ENCODE measurements around the gene TMPRSS11B.
"Not testable (repeated sequence)": the region's sequence is repeated elsewhere in the genome, so short reads cannot be mapped to it uniquely, and the experiment has no call there.

TMPRSS11B gene
- 0 to 0.21 (median 0) reads per million in 9 experiments for total RNA-seq

GRCh38 chr4:68245594-68245993 lies at the start of gene TMPRSS11B:
TMPRSS11B (minus strand) TSS chr4:68245694; CDS start chr4:68245558, 136 bp downstream.
- H3K4me3 Mint-ChIP-seq, result no peak within 1 kb of the TSS
- peaks cover 0 to 6% of the 10 kb centered on the region in 2 donors for H3K27me3 Mint-ChIP-seq
- H3K36me3 Mint-ChIP-seq (ENCODE audit: insufficient read depth), result no peaks in the 10 kb centered on the region
- DNase-seq (no peak), ATAC-seq (replicated peaks) (no peak)
- no peaks in the 10 kb centered on the region for H3K9me3 Mint-ChIP-seq
- H3K27ac Mint-ChIP-seq, result no peak within 1 kb of the TSS
- no peaks in the 10 kb centered on the region for H3K4me1 Mint-ChIP-seq (ENCODE audit: low read depth in 2 of 2)

GRCh38 chr4:68291256-68291655 lies 45.8 kb upstream of the TMPRSS11B start:
- no peak overlapping the region for H3K27ac Mint-ChIP-seq
- no peaks in the 10 kb centered on the region for H3K9me3 Mint-ChIP-seq
- H3K36me3 Mint-ChIP-seq (ENCODE audit: insufficient read depth), result no peaks in the 10 kb centered on the region
- H3K27me3 Mint-ChIP-seq, result peaks cover 13 to 23% of the 10 kb centered on the region in 2 donors
- H3K4me1 Mint-ChIP-seq (ENCODE audit: low read depth in 2 of 2), result peaks cover 0 to 2% of the 10 kb centered on the region in 2 donors
- DNase-seq, result no peak
- ATAC-seq (replicated peaks), result no peak
- no peak overlapping the region for H3K4me3 Mint-ChIP-seq

- no peak overlapping the region for H3K4me3 Mint-ChIP-seq
- DNase-seq, result no peak
- peaks cover 0 to 2% of the 10 kb centered on the region in 2 donors for H3K4me1 Mint-ChIP-seq (ENCODE audit: low read depth in 2 of 2)
- H3K9me3 Mint-ChIP-seq, result no peaks in the 10 kb centered on the region
- no peak for ATAC-seq (replicated peaks)
- H3K27me3 Mint-ChIP-seq, result peaks cover 7 to 13% of the 10 kb centered on the region in 2 donors
- no peak overlapping the region for H3K27ac Mint-ChIP-seq
- H3K36me3 Mint-ChIP-seq (ENCODE audit: insufficient read depth), result no peaks in the 10 kb centered on the region
These were observed 42.9 kb upstream of the TMPRSS11B start for GRCh38 chr4:68288393-68288740.

GRCh38 chr4:68287704-68288392 lies 42.4 kb upstream of the TMPRSS11B start:
- no peaks in the 10 kb centered on the region for H3K36me3 Mint-ChIP-seq (ENCODE audit: insufficient read depth)
- H3K4me1 Mint-ChIP-seq (ENCODE audit: low read depth in 2 of 2), result peaks cover 0 to 2% of the 10 kb centered on the region in 2 donors
- DNase-seq (no peak), ATAC-seq (replicated peaks) (no peak)
- no peak overlapping the region for H3K4me3 Mint-ChIP-seq
- peaks cover 7 to 13% of the 10 kb centered on the region in 2 donors for H3K27me3 Mint-ChIP-seq
- no peaks in the 10 kb centered on the region for H3K9me3 Mint-ChIP-seq
- no peak overlapping the region for H3K27ac Mint-ChIP-seq

GRCh38 chr4:68283714-68284113 lies 38.2 kb upstream of the TMPRSS11B start:
- H3K4me3 Mint-ChIP-seq, result no peak overlapping the region
- H3K36me3 Mint-ChIP-seq (ENCODE audit: insufficient read depth), result no peaks in the 10 kb centered on the region
- H3K27me3 Mint-ChIP-seq, result peaks cover 7 to 13% of the 10 kb centered on the region in 2 donors
- no peaks in the 10 kb centered on the region for H3K9me3 Mint-ChIP-seq
- no peak overlapping the region for H3K27ac Mint-ChIP-seq
- no peak for DNase-seq
- ATAC-seq (replicated peaks), result no peak
- H3K4me1 Mint-ChIP-seq (ENCODE audit: low read depth in 2 of 2), result no peaks in the 10 kb centered on the region

- Mint-ChIP-seq H3K27me3 (peaks cover 4 to 8% of the 10 kb centered on the region in 2 donors), H3K9me3 (no peaks in the 10 kb centered on the region), H3K4me3 (no peak overlapping the region), H3K36me3 (ENCODE audit: insufficient read depth) (no peaks in the 10 kb centered on the region), H3K27ac (no peak overlapping the region), H3K4me1 (ENCODE audit: low read depth in 2 of 2) (no peaks in the 10 kb centered on the region)
- ATAC-seq (replicated peaks) (no peak), DNase-seq (no peak)
These were observed 37.6 kb upstream of the TMPRSS11B start for GRCh38 chr4:68283095-68283494.

GRCh38 chr4:68281796-68282740 lies 36.6 kb upstream of the TMPRSS11B start:
- not testable (repeated sequence) for ATAC-seq (replicated peaks); H3K27ac Mint-ChIP-seq; H3K27me3 Mint-ChIP-seq; DNase-seq; H3K4me1 Mint-ChIP-seq (ENCODE audit: low read depth in 2 of 2); H3K9me3 Mint-ChIP-seq; H3K36me3 Mint-ChIP-seq (ENCODE audit: insufficient read depth); H3K4me3 Mint-ChIP-seq

GRCh38 chr4:68278029-68278428 lies 32.5 kb upstream of the TMPRSS11B start:
- Mint-ChIP-seq H3K4me1 (ENCODE audit: low read depth in 2 of 2) (no peaks in the 10 kb centered on the region), H3K27ac (no peak overlapping the region), H3K4me3 (no peak overlapping the region), H3K9me3 (no peaks in the 10 kb centered on the region), H3K36me3 (ENCODE audit: insufficient read depth) (no peaks in the 10 kb centered on the region), H3K27me3 (peaks cover 17 to 24% of the 10 kb centered on the region in 2 donors)
- DNase-seq (no peak), ATAC-seq (replicated peaks) (no peak)

GRCh38 chr4:68277627-68278026 lies 32.1 kb upstream of the TMPRSS11B start:
- DNase-seq (no peak), ATAC-seq (replicated peaks) (no peak)
- Mint-ChIP-seq H3K36me3 (ENCODE audit: insufficient read depth) (no peaks in the 10 kb centered on the region), H3K9me3 (no peaks in the 10 kb centered on the region), H3K4me3 (no peak overlapping the region), H3K4me1 (ENCODE audit: low read depth in 2 of 2) (no peaks in the 10 kb centered on the region), H3K27ac (no peak overlapping the region), H3K27me3 (peaks cover 17 to 24% of the 10 kb centered on the region in 2 donors)

GRCh38 chr4:68272860-68273259 lies 27.4 kb upstream of the TMPRSS11B start:
- no peaks in the 10 kb centered on the region for H3K36me3 Mint-ChIP-seq (ENCODE audit: insufficient read depth)
- H3K9me3 Mint-ChIP-seq, result no peaks in the 10 kb centered on the region
- H3K4me3 Mint-ChIP-seq, result no peak overlapping the region
- no peak for DNase-seq
- peaks cover 0 to 3% of the 10 kb centered on the region in 2 donors for H3K4me1 Mint-ChIP-seq (ENCODE audit: low read depth in 2 of 2)
- no peak overlapping the region for H3K27ac Mint-ChIP-seq
- H3K27me3 Mint-ChIP-seq, result peaks cover 10 to 24% of the 10 kb centered on the region in 2 donors
- ATAC-seq (replicated peaks), result no peak

GRCh38 chr4:68272380-68272779 lies 26.9 kb upstream of the TMPRSS11B start:
- Mint-ChIP-seq H3K4me3 (peak overlapping the region in 1 of 2 donors; percentile 59), H3K4me1 (ENCODE audit: low read depth in 2 of 2) (peaks cover 0 to 4% of the 10 kb centered on the region in 2 donors), H3K9me3 (no peaks in the 10 kb centered on the region), H3K36me3 (ENCODE audit: insufficient read depth) (no peaks in the 10 kb centered on the region), H3K27ac (no peak overlapping the region), H3K27me3 (peaks cover 10 to 23% of the 10 kb centered on the region in 2 donors)
- ATAC-seq (replicated peaks), result no peak
- DNase-seq, result no peak

- peak; percentile 69 for ATAC-seq (replicated peaks)
- Mint-ChIP-seq H3K4me3 (peak overlapping the region in 1 of 2 donors; percentile 59), H3K36me3 (ENCODE audit: insufficient read depth) (no peaks in the 10 kb centered on the region)
These were observed 26.4 kb upstream of the TMPRSS11B start for GRCh38 chr4:68271851-68272357.

GRCh38 chr4:68267433-68267944 lies 22.0 kb upstream of the TMPRSS11B start:
- Mint-ChIP-seq H3K36me3 (ENCODE audit: insufficient read depth) (no peaks in the 10 kb centered on the region), H3K9me3 (no peaks in the 10 kb centered on the region), H3K27ac (peak overlapping the region in 1 of 2 donors; percentile 61), H3K4me3 (no peak overlapping the region), H3K27me3 (no peaks in the 10 kb centered on the region), H3K4me1 (ENCODE audit: low read depth in 2 of 2) (peaks cover 4 to 5% of the 10 kb centered on the region in 2 donors)
- ATAC-seq (replicated peaks) (no peak), DNase-seq (no peak)

More at GRCh38 chr4:68271851-68272357, 26.4 kb upstream of the TMPRSS11B start:
- H3K4me1 Mint-ChIP-seq (ENCODE audit: low read depth in 2 of 2), result peaks cover 0 to 4% of the 10 kb centered on the region in 2 donors
- H3K27ac Mint-ChIP-seq, result no peak overlapping the region
- DNase-seq, result no peak
- no peaks in the 10 kb centered on the region for H3K9me3 Mint-ChIP-seq
- peaks cover 10 to 18% of the 10 kb centered on the region in 2 donors for H3K27me3 Mint-ChIP-seq

All from effector memory CD8-positive, alpha-beta T cell (primary cell).